Erythroblast (primary cell): Measurements from ENCODE around the gene HDAC4.

Experiments used
- DNase-seq, 2 experiments: peaks; one replicate each; lab custom pipeline; 2025; lab: John Stamatoyannopoulos, UW
- GATA1 ChIP-seq: IDR thresholded peaks from 2 replicates; pipeline ENCODE4 v1.6.1; 2011; ENCODE audit warnings: low read depth, mild to moderate bottlenecking, control low read depth, low read length, moderate library complexity
- POLR2A ChIP-seq: IDR thresholded peaks from 2 replicates; pipeline ENCODE4 v1.6.1; 2011; ENCODE audit warnings: mild to moderate bottlenecking, low read length

HDAC4 gene

DNA sequence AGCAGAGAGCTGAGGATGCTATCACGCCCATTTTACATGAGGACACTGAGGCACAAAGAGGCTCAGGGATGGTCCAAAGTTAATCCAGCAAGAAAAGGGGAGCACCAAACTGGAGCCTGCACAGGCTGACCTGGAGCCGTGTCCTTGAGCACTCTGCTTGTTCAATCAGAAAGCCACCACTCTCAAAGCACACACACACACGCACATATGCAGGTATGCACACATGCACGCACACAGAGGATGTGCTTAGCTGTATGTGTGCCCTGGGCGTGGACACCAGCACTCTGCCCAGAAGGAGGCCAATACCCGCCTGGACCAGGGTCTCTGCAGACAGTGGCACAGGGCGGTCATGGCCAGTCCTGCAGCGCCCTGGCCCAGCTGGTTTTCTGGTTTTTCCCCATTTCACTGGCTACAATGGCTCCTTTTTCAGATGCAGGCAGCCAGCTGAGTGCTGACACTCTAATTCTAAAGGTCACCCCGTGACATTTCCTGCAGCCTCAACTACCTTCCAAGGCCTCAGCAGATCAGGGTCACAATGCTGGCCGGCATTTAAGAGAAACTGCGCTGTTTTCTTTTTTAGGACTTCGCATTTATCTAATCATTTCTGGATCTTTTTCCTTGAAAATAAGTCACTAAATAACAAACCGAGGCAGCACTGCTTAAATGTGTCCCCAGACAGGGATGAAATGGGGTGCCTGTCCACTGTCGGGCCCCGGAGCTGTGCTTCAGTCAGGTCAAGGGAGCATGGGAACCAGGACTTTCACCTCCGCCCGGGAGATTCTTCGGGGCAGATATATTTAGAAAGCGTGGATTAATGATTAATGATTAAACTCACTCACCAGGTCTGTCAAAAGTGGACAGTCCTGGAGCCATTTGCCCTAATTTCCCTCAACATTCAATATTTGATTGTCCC, 104.5 kb downstream of the HDAC4 start:
- no peak for DNase-seq
- TF ChIP-seq GATA1 (no peak), POLR2A (no peak)

DNA sequence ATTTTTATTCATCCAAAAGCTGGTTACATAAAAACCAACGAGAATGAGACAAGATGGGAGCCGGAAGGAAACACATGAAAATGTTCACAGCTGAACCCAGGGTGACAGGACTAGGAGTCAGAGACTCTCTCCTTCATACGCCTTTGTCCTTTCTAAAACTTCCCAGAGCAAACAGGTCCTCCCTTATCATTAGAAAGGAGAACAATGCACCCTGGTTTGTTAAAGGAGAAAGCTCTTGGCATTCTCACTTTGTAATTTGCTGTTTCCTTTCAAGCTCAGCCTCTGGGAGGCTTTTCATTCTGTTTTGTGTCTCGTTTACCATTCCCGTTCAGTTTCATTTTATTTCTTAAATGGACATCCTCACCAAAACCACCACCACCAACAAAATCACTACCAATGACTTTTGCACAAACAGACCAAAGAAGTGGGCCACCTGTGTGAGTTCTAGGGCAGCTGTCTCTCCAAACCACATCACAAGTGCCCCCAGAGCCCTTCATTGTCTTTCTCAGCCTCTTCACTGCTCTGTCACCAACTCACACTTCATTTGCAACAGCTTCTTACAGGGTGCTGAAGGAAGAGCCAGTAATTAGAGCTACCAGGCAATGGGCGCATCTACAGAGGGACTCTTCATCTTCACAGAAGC, 105.3 kb downstream of the HDAC4 start:
- TF ChIP-seq GATA1: no peak
- TF ChIP-seq POLR2A: no peak

DNA sequence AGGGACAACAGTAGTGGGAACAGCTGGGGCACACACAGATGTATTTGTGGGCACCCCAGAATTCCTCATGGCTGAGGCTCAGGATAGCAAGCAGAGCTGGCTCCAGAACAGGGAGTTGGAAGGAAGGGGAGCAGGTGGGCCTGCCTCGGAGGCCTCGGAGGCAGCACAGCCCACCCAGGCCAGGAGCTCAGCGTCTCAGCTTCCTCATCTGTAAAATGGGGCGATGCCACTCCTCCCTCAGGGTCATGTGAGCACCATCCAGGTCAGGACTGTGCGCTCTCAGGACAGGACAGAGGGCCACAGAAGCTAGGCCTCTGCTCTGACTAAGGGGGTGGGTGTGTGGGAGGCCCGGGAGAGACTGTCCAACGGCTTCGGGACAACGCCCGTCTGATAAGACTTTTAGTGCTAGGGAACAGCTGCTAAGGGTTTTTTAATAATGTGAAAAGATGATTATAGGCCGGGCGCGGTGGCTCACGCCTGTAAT, 106.2 kb downstream of the HDAC4 start:
- TF ChIP-seq GATA1 (no peak), POLR2A (peak; percentile 51)
- peak; percentile 79 to 91 for DNase-seq

More for the DNA sequence above, 105.3 kb downstream of the HDAC4 start:
- DNase-seq: no peak

DNA sequence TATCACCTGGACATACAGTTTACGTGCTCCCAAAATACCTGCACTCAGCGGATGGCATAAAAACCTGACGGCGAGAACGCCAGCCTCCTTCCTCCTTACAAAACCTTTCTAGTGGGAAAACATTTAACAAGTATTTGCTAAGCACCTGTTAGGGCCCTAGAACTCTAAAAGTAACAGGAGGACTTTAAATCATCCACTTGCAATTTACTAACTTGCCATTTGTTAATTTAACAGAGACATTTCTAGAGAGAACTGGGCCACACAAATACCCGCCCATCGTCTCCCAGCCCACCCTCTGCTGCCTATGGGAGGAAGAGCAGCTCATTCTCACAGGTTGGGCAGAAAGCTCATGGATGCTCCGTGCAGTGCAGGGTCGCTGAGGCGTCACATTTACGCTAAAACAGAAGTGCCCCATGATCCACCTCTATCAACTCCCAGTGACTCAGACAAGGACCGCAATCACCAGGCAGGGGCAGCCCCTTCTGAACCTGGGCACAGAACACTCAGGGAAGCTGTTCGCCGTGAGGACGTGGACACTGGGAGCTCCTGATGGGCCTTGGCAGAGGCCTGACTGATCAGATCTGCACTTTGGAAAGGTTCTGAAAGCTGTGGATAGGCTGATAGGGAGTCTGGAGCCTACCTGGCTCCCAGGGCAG, 106.9 kb downstream of the HDAC4 start:
- peak; percentile 35 to 47 for DNase-seq
- TF ChIP-seq GATA1 (no peak), POLR2A (no peak)

DNA sequence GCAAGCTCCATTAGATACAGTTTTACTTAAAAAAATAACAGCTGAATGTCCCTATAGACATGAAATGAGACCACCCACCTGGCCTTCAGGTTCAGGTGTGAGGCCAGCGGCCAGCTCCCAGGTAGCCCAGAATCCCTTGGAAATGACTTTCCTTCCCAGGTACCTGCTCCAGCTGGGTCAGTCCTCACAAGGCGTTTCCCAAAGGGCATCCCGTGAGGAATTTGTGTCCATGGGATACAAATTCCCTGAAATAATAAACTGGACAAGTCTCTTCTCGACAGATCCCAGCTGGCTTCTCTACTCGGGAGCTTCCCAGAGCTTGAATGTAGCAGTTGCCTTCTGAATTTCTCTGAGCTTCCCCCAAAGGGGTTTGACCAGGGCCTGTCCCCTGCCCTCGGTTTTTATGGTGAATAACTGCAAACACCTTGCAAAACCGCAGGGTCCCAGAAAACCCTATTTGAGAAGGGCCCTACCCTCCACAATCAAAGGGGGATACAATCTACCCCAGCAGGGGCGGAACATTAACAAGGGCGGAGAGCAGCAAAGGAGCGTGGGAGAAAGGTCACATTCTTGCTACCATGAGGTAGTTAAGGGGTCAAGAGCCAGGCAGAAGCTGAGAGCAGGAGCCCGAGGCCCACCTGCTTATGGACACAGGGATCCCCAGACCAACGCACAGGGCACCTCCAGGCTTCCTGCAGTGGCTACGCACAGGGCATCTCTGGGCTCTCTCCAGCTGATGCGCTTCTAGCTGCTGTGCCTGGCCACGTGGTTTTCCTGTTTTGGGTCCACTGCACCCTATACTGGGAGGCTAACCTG, 107.7 kb downstream of the HDAC4 start:
- DNase-seq: no peak
- TF ChIP-seq POLR2A: no peak
- no peak for TF ChIP-seq GATA1

DNA sequence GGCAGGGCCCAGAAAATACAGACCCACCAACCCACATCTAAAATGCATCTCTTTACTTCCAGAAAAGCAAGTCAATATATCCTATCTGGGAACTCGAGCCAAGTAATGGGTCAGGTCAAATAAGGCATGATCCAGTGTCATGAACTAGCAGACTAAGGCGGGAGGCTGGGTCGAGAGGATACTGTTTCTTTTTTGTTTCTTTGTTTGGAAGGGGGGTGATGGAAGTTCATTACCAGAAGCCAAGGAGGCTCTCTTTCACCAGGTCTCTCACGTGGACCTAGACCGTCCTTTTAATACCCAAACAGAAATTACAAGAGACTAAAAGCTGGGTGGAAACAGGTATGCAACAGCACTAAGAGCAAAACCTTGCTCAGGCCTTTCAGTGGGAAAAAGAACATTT, 108.3 kb downstream of the HDAC4 start:
- TF ChIP-seq GATA1 (no peak), POLR2A (no peak)
- DNase-seq: no peak

DNA sequence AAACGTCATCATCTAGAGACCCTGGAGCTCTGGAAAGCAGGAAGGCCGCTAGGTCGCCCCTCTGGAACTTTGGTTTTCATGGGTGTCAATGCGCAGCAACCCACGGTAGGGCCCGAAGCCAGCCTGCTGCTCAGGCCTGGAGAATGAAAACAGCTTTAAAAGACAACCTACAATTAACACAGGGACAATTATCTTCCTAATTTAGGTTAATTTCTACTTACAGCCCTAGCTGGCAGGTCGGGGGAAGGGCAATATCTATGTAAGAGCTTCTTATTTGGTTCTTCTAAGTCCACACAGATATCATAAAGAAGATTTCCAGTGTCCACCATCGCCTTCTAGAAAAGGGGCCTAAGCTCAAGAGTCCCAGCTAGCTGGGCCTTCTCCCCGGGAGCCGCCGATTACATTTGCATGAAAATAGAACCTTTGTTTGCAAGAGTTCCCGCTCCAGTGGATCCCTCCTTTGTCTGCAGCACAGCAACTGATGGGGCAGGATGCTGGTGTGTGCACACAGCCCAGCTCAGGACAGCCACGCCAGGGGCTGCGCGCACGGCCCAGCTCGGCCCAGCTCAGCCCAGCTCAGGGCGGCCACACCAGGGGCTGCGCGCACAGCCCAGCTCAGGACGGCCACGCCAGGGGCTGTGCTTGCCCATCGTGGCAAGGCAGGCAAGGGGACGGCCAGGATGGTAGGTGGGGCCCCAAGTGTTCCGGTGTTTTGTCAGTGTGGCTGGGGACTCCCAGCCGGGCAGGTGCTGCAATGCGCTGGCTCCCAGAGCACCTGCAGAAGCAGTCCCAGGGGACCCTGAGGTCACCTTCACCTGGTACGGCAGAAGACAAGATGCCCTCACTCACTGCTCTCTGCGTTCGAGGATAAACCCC, 109.1 kb downstream of the HDAC4 start:
- TF ChIP-seq POLR2A: no peak
- TF ChIP-seq GATA1: no peak
- DNase-seq: no peak

DNA sequence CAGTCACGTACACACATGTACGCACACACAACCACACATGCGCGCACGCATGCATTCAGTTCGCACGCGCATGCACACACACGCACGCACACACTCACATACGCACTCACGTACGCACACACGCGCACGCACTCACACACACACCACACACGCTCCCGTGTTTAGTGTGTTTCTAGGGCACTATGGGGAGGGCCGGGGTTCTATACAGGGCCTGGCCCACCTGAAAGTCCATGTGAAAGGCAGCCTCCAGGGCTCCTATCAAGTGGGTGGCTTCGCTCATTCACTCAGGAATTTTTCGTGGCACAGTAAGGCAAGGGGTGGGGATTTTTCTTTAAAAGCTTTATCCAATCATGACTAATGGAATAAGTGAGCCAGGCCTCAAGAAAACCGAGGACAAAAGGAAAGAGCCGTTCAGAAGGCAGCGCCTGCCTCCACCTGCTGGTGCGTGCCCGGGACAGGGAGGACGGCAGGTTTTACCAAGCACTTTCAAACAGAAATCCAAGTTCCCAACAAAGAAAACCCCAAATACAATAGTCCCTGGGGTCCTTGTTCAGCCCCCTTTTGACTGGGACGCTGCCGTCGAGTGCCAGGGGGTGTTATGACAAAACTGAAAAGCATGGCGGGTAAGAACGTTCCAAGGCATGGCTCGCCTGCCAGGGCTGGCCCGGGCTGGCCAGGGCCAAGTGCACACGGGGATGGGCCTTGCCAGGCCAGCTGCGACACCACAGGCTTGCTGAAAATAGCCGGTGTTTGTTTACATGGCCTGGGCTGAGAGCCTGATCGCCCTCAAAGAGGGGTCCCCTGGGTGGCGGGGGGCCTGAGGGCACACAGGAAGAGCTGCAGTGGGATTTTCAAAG, 110.0 kb downstream of the HDAC4 start:
- TF ChIP-seq POLR2A (no peak), GATA1 (no peak)
- no peak for DNase-seq

DNA sequence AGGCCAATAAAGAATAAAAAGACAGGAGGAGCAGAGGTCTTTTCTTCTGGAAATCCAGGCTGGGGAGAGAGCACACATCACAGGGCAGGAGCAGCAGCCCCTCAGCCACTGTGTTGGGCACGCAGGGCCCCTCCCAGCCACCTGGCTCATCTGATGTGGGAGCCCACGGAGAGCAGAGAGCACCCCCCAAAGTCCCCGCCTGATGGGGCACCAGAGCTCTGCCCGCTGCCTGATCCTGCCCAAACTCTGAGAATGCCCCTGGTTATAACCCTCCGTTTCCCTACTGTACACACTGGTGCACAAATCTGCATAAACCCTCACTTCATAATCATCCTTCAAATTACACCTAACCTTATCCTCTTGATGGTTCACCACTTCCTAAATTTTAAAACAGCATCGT, 111.3 kb downstream of the HDAC4 start:
- no peak for DNase-seq
- no peak for TF ChIP-seq GATA1
- no peak for TF ChIP-seq POLR2A

DNA sequence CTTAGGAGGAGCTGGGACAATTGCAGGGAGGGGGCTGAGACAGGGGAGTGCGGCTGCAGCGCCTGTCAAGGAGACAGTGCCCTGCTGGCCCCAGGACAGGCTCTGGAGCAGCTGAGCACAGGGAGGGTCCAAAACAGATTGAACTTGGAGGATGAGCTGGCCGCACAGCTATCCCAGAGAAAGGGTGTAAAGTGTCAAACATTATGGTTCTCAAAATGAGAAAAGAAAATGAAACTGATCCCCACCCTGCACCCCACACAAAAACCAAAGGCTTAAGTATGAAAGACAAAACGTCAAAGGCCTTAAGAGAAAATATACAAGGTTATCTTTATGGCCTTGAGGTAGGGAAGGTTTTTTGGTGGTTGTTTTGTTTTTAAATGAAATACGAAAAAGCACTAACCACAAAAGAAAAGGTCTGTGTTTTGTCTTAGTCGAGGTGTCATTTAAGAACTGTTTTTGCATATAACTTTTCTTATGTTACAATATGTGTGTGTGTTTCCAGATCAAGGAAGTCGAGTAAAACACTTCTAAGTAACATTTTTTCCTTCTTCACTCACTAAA, 111.8 kb downstream of the HDAC4 start:
- peak; percentile 11 to 20 for DNase-seq
- TF ChIP-seq POLR2A: no peak

DNA sequence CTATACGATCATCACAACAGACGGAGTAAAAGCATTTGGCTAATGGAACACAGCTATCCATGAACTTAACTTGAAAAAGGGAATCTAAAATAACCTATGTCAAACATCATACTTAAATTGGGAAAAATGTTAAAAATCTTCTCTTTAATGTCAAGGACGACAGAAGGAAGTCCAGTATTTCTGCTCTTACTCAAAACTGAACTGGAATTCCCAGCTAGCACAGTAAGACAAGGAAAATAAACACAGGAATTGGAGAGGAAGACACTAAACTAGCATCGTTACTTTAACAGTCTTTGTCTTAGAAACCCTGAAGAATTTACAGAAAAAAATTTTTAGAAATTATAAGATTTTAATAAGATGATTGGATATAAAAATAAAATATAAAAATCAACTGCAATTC, 112.6 kb downstream of the HDAC4 start:
- no peak for TF ChIP-seq GATA1
- no peak for TF ChIP-seq POLR2A
- no peak for DNase-seq
